Spinal cord (tissue), 10 donors: ENCODE measurements around the gene C8G. TPM values are rescaled to one million over a fixed set of nuclear protein-coding genes. Genes with fewer than 3 reads are reported as not detected.

Source experiments
- DNase-seq, 6 donors: peaks; one replicate each; pipeline versions ENCODE4 v3.0.0 to v3.0.0-alpha.2; 2013 to 2015; ENCODE audit warnings: low spot score in 6 of 6, low read depth in 4 of 6
- H3K27ac ChIP-seq: one replicate; pipeline ENCODE4 v1.5.1; 2013; ENCODE audit warnings: low read depth, low read length, control low read depth
- H3K27me3 ChIP-seq: one replicate; pipeline ENCODE4 v1.6.1; 2013; ENCODE audit warnings: low read length; ENCODE audit not compliant: control insufficient read depth, insufficient read depth
- H3K36me3 ChIP-seq: one replicate; pipeline ENCODE4 v1.6.1; 2013; ENCODE audit warnings: low read length; ENCODE audit not compliant: control insufficient read depth, insufficient read depth
- H3K4me1 ChIP-seq: one replicate; pipeline ENCODE4 v1.6.1; 2013; ENCODE audit warnings: low read length; ENCODE audit not compliant: control insufficient read depth, insufficient read depth
- H3K4me3 ChIP-seq: one replicate; pipeline ENCODE4 v1.5.1; 2013; ENCODE audit warnings: low read depth, low read length, control low read depth
- H3K9me3 ChIP-seq: one replicate; pipeline ENCODE4 v1.6.1; 2013; ENCODE audit warnings: low read length; ENCODE audit not compliant: control insufficient read depth, insufficient read depth
- WGBS: methylation state at CpG from one replicate; pipeline ENCODE4 v1.1.5; 2013; ENCODE audit warnings: missing lambda C conversion rate; ENCODE audit not compliant: insufficient coverage; 5-methylcytosine and 5-hydroxymethylcytosine counted together
- polyA plus RNA-seq, 2 donors: library from polyadenylated mRNA; unstranded; fragments of 120-200 nt; gene quantifications; one replicate each; pipeline ENCODE4 v1.2.1, GENCODE V29; 2013; ENCODE audit not compliant: insufficient read length in 2 of 2
- total RNA-seq, 2 donors: library from RNA; depleted of rRNA in 1 of 2; stranded (reverse); fragments of 120-200 nt in 1 of 2; fragments of >200 nt in 1 of 2; gene quantifications; one replicate each; pipeline versions ENCODE4 v1.2.3 to v1.2.4, GENCODE V29; 2013 to 2014
- donor health status: healthy.

The C8G gene
- total and polyA plus RNA-seq, 4 donors, result 1.3 to 1.7 (median 1.6) TPM; not detected in 1

GRCh38 chr9:136980669-136981478 is 35.8 kb downstream of the C8G start:
- H3K27me3 ChIP-seq, result peaks cover 30% of the 10 kb centered on the region
- no peak overlapping the region for H3K27ac ChIP-seq
- 90% methylated on average over 15 of the region's 16 CpGs for WGBS

GRCh38 chr9:136981588-136982231 is 36.7 kb downstream of the C8G start:
- Histone ChIP-seq H3K27me3 (peaks cover 34% of the 10 kb centered on the region), H3K9me3 (no peaks in the 10 kb centered on the region), H3K27ac (no peak overlapping the region), H3K4me3 (no peak overlapping the region), H3K36me3 (peaks cover 3% of the 10 kb centered on the region), H3K4me1 (peaks cover 50% of the 10 kb centered on the region)
- WGBS, result 73% methylated on average over 9 of the region's 17 CpGs
- DNase-seq, result no peak

More at GRCh38 chr9:136980669-136981478, 35.8 kb downstream of the C8G start:
- DNase-seq, result no peak
- Histone ChIP-seq H3K4me1 (peaks cover 53% of the 10 kb centered on the region), H3K4me3 (no peak overlapping the region), H3K36me3 (peaks cover 3% of the 10 kb centered on the region), H3K9me3 (no peaks in the 10 kb centered on the region)

GRCh38 chr9:136982232-136983051 is 37.4 kb downstream of the C8G start, which contains the start of gene LCNL1:
Gene LCNL1, plus strand, starts transcription at chr9:136982993. Its CDS starts 594 bp downstream, at chr9:136983587.
- H3K4me3 ChIP-seq, result no peak within 1 kb of the TSS
- H3K27me3 ChIP-seq, result peaks cover 37% of the 10 kb centered on the region

GRCh38 chr9:136983167-136983566 is 38.1 kb downstream of the C8G start:
- peaks cover 35% of the 10 kb centered on the region for H3K4me1 ChIP-seq
- H3K27me3 ChIP-seq, result peaks cover 37% of the 10 kb centered on the region
- H3K36me3 ChIP-seq, result peaks cover 3% of the 10 kb centered on the region
- H3K9me3 ChIP-seq, result no peaks in the 10 kb centered on the region
- no peak for DNase-seq
- no peak overlapping the region for H3K27ac ChIP-seq
- no peak overlapping the region for H3K4me3 ChIP-seq
- 79% methylated on average over 9 of the region's 9 CpGs for WGBS

More at GRCh38 chr9:136982232-136983051, 37.4 kb downstream of the C8G start, which contains the start of gene LCNL1:
- H3K36me3 ChIP-seq, result peaks cover 3% of the 10 kb centered on the region
- H3K9me3 ChIP-seq, result no peaks in the 10 kb centered on the region
- H3K4me1 ChIP-seq, result peaks cover 42% of the 10 kb centered on the region
- DNase-seq, result no peak
- no peak within 1 kb of the TSS for H3K27ac ChIP-seq
- WGBS, result 84% methylated on average over 17 of the region's 18 CpGs

GRCh38 chr9:136983656-136984314 is 38.7 kb downstream of the C8G start:
- 80% methylated on average over 10 of the region's 11 CpGs for WGBS
- Histone ChIP-seq H3K9me3 (no peaks in the 10 kb centered on the region), H3K4me3 (no peak overlapping the region), H3K4me1 (peaks cover 34% of the 10 kb centered on the region), H3K27me3 (peaks cover 37% of the 10 kb centered on the region), H3K36me3 (peaks cover 3% of the 10 kb centered on the region), H3K27ac (no peak overlapping the region)
- DNase-seq, result no peak

- peaks cover 26% of the 10 kb centered on the region for H3K4me1 ChIP-seq
- no peaks in the 10 kb centered on the region for H3K36me3 ChIP-seq
- no peak overlapping the region for H3K4me3 ChIP-seq
- H3K27ac ChIP-seq, result no peak overlapping the region
- WGBS, result 28% methylated on average over 26 of the region's 29 CpGs
- H3K27me3 ChIP-seq, result peaks cover 37% of the 10 kb centered on the region
- H3K9me3 ChIP-seq, result no peaks in the 10 kb centered on the region
- DNase-seq, result no peak
These were observed 39.5 kb downstream of the C8G start for GRCh38 chr9:136984464-136985026.

- DNase-seq, result no peak
- no peak overlapping the region for H3K4me3 ChIP-seq
- H3K9me3 ChIP-seq, result no peaks in the 10 kb centered on the region
- 1% methylated on average over 48 of the region's 48 CpGs for WGBS
- H3K27me3 ChIP-seq, result peaks cover 37% of the 10 kb centered on the region
- H3K27ac ChIP-seq, result no peak overlapping the region
- no peaks in the 10 kb centered on the region for H3K36me3 ChIP-seq
- peaks cover 21% of the 10 kb centered on the region for H3K4me1 ChIP-seq
These were observed 40.1 kb downstream of the C8G start for GRCh38 chr9:136985027-136985602.

- peaks cover 37% of the 10 kb centered on the region for H3K27me3 ChIP-seq
- peaks cover 17% of the 10 kb centered on the region for H3K4me1 ChIP-seq
- DNase-seq, result no peak
- H3K9me3 ChIP-seq, result no peaks in the 10 kb centered on the region
- H3K4me3 ChIP-seq, result no peak overlapping the region
- H3K36me3 ChIP-seq, result no peaks in the 10 kb centered on the region
- WGBS, result 7% methylated on average over 33 of the region's 33 CpGs
- no peak overlapping the region for H3K27ac ChIP-seq
These were observed 40.8 kb downstream of the C8G start for GRCh38 chr9:136985853-136986252.
